GM21786 (cell line): Measurements from ENCODE around the gene KDM4F.
A peak's percentile ranks its signal among the peaks of the same experiment; 100 is the strongest.

Experiments
- ATAC-seq: cut with Tn5 transposase; IDR thresholded peaks from one replicate; pipeline ENCODE4 v1.9.1; 2021; ENCODE audit not compliant: unreplicated experiment

The KDM4F gene

DNA sequence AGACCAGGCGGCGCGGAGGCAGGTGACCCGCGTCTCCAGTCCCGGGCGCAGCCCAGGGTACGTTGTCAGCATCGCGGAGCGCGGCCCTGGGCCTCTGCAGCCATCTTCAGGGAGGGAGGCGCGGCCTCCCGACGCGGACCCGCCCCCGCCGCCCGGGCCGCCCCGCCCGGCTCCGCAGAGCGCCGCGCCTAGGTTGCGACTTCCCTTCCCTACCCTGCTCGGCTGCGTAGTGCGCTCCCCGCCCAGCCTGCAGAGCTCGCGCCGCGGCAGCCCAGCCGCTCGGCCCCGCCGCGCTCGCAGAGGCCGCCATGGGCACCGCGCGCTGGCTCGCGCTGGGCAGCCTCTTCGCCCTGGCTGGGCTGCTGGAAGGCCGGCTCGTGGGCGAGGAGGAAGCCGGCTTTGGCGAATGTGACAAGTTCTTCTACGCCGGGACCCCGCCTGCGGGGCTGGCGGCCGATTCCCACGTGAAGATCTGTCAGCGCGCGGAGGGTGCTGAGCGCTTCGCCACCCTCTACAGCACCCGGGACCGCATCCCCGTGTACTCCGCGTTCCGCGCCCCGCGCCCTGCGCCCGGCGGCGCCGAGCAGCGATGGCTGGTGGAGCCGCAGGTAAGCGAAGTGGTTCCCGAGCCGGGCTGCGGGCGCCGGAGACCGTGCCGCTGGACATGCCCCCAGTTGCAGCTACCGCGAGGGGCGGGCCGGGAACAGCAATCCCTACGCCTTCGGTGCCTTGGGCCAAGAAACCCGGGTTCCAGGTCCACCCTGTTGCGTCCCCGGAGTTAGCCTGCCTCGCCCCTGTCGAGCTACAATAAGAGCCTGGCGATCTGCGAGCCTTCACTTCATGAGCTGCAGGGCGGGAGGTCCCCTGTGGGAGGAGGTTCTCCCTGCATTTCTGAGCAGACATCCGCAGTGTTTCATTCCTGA, 40.7 kb downstream of the KDM4F start, which contains the start of gene ENDOD1:
Gene ENDOD1, plus strand, starts transcription at position 227 of the 923 bp plus-strand sequence. Its CDS starts 82 bp downstream, at position 309.
- peak; percentile 73 for ATAC-seq

DNA sequence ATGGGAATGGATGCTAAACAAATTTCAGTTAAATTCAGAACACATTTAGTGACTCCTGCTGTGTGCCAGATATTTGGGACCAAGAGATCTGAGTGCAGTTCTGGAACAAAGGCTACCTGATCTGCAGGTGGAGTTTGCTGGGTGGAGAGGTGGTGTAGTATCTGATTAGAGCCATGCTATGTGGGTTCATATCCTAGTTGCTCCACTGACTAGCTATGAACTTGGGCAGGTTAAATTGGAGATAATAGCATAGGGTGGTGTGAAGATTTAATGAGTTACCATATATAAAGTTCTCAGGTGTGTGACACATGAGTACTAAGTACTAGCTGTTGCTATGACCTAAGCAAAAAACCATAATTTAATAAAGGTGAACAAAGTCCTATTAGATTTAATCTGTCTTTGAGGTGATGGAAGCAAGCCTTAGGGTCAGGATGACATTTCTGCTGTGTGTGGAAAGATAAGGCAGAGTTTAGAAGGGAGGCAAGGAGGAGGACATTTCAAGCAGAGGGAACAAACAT, 42.5 kb downstream of the KDM4F start:
- no peak for ATAC-seq

DNA sequence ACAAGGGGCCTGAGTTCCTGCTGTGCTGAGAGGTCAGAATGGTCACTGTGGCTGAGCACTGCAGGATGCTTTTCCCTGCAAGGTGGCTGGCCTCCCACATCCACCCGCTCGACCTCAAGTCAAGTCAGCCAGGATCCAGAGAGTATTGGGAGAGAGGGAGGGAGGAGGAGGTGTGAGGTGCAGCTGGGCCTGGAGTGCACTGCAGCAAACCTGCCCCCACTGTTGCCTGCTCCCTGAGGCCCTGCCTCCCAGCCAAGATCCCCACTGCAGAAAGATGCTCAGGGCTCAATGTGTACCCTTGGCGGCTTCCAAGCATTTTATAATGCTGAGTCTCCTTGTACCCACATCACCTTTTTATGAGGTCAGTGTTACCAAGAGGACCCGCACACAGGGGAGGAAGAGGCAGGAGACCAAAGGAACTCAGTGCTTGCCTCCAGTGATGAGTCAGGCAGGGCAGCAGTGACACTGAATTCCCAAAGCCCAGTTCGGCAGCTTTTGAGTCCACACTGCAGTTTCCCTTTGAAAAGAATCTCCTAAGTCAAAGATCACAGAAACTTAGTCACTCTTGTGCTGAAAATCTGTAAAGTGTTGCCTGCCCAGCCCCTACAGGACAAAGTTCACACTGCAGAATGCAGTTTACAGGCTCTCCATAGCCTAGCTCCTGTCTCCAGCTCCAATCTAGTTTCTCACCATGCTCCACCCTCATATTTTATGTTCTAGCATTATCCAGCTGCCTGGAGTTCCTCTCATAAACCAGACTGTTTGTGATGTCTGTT, 43.5 kb downstream of the KDM4F start:
- no peak for ATAC-seq

DNA sequence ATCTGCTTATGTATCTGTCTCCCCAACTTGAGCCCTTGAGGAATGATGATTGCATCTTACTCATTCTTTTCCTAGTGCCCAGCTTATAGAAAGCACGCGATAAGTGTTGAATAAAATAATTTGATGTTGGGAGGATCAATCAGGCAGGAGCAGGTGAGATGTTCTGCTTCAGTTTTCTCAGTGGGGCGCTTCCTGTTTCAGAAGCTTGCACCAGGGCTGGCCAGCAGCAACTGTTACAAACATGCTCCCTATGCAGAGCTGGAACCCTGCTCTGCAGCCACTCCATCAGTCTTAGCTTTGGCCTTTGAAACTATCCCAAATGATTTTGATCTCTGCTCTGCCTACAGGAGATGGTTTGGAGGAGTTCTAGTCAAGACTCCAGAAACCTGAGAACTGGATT, 44.3 kb downstream of the KDM4F start:
- ATAC-seq: peak; percentile 15

DNA sequence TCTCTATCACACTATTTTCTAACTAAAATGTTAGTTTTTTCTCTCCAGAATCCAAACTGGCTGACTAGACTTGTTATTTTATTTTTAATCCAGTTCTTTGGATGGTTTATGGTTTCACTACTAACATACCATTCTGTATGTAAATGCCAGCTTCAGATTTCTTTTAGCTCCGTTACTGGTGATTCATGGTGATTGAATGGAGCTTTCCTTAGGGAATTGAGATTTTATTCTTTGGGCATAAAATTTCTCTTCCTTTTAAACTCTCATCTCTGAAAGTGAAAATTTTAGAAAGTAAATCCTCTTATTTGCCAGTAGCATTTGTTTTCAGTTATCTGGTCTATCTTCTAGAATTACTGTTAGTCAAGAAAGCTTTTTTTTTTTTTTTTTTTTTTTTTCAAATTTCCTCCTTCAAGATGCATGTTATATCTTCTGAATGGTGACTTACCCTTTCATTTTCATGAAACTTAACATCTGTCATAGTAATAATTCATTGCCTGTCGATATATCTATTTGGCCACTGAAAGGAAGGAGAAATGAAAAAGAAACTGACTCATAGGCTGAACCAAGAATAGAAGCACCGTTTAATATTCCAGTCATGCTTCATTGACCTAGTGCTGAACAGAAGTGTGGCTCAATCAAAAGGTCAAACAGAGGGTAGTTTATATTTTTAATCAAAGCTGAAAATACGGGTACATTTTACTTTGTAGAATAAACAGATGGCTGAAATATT, 46.8 kb downstream of the KDM4F start:
- ATAC-seq: peak; percentile 84

DNA sequence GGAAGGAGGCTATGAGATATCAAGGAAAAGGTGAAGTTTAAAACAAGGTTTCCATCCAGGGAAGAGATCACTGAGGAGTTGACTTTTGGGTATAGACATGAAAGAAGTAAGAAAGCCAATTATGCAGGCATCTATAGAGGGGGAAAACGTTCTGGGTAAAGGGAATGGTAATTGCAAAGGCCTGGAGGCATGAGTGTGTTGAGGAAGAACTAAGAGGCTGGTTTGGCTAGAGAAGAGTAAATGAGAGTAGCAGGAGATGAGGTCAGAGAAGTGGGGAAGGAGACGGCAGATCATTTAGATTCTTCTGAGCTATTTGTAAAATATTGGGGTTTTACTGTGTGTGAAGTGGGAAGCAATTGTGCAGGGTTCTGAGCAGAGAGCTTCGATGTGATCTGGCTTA, 48.0 kb downstream of the KDM4F start:
- ATAC-seq: no peak

DNA sequence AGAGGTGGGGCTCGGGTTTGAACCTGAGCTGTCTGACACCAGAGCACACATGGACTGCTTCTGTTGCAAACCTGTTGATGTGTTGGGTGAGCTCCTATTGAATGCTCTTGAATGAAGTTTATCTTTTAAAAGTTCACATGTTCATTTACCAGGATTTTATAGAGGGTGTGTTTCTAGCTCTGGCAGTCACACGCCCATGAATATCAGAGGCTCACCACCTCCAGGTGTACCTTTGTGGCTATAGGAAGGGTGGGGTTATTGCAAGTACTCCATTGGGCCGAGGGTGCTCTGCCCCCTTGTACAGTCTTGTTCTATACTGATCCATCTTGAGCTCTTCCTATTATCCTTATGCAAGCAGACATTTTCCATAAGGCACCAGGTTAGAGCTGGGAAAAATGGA, 49.6 kb downstream of the KDM4F start:
- no peak for ATAC-seq

DNA sequence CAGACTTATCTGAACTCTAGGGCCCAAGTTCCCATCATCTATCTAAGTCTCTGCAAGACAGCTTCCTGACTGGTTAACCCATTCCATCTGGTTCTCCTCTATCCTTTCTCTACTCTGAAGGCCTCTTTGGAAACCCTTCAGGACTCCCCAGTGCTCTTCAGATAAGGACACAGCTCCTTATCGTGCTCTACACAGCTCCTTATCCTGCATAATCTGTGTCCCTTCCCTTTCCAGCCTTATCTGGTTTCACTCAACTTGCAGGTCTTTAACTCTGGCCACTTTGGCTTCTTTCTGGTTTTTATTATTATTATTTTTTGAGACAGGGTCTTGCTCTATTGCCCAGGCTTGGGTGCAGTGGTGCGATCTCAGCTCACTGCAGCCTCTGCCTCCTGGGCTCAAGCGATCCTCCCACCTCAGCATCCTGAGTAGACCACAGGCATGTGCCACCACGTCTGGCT, 51.0 kb downstream of the KDM4F start:
- ATAC-seq: no peak
